Endodermal cell (in vitro differentiated cells): ENCODE measurements around the gene IYD. TPM values are rescaled to one million over a fixed set of nuclear protein-coding genes. Genes with fewer than 3 reads are reported as not detected.

ENCODE experiments used
- DNase-seq: peaks from one replicate; pipeline ENCODE4 v3.0.0-alpha.2; 2017
- H3K27ac ChIP-seq: 2 replicates; pipeline ENCODE4 v1.5.1; 2013; ENCODE audit warnings: mild to moderate bottlenecking, low read depth, low read length, moderate library complexity
- H3K27me3 ChIP-seq: 2 replicates; pipeline ENCODE4 v1.6.1; 2013; ENCODE audit warnings: mild to moderate bottlenecking, low read length, moderate library complexity; ENCODE audit not compliant: insufficient read depth, control insufficient read depth, poor library complexity, severe bottlenecking
- H3K36me3 ChIP-seq: 2 replicates; pipeline ENCODE4 v1.7.0; 2013; ENCODE audit warnings: mild to moderate bottlenecking, low read length, moderate library complexity; ENCODE audit not compliant: control insufficient read depth, insufficient read depth
- H3K4me1 ChIP-seq: one replicate; pipeline ENCODE4 v1.7.0; 2013; ENCODE audit warnings: low read length; ENCODE audit not compliant: control insufficient read depth, insufficient read depth
- H3K4me3 ChIP-seq: 2 replicates; pipeline ENCODE4 v1.5.1; 2013; ENCODE audit warnings: mild to moderate bottlenecking, low read length, moderate library complexity
- H3K9ac ChIP-seq: 2 replicates; pipeline ENCODE4 v1.6.1; 2013; ENCODE audit warnings: mild to moderate bottlenecking, low read length, moderate library complexity; ENCODE audit not compliant: poor library complexity, severe bottlenecking; ENCODE audit errors: extremely low read depth
- H3K9me3 ChIP-seq: 2 replicates; pipeline ENCODE4 v1.6.1; 2013; ENCODE audit warnings: mild to moderate bottlenecking, low read length, moderate library complexity; ENCODE audit not compliant: control insufficient read depth
- H3K27ac Mint-ChIP-seq: 2 replicates; pipeline ENCODE4 v1.8.0; 2020; ENCODE audit warnings: mixed read lengths
- H3K27me3 Mint-ChIP-seq: 2 replicates; pipeline ENCODE4 v1.8.0; 2021; ENCODE audit warnings: mild to moderate bottlenecking, mixed read lengths; ENCODE audit not compliant: insufficient read depth
- H3K36me3 Mint-ChIP-seq: 2 replicates; pipeline ENCODE4 v1.8.0; 2020; ENCODE audit warnings: low read depth, mixed read lengths
- H3K4me1 Mint-ChIP-seq: 2 replicates; pipeline ENCODE4 v1.8.0; 2020; ENCODE audit warnings: mixed read lengths
- H3K4me3 Mint-ChIP-seq: 2 replicates; pipeline ENCODE4 v1.8.0; 2020; ENCODE audit warnings: mild to moderate bottlenecking, moderate library complexity, mixed read lengths
- H3K9me3 Mint-ChIP-seq: 2 replicates; pipeline ENCODE4 v1.8.0; 2020; ENCODE audit warnings: mild to moderate bottlenecking, mixed read lengths
- WGBS, 2 experiments: methylation state at CpG; one replicate each; pipeline versions ENCODE4 v1.1.5 to v1.1.7; 2013; ENCODE audit warnings: missing lambda C conversion rate in 2 of 2, mixed read lengths in 1 of 2; ENCODE audit not compliant: insufficient coverage in 1 of 2, insufficient read length in 1 of 2; 5-methylcytosine and 5-hydroxymethylcytosine counted together
- total RNA-seq, 2 donors: library from RNA; stranded (reverse); fragmentation: NEBNext Ultra II Directional in 1 of 2; extraction: Animal tissue kit (Norgen Biotek cat#: 25700) in 1 of 2; gene quantifications; 2 replicates in 1 of 2; 3 replicates in 1 of 2; pipeline ENCODE4 v1.2.1, GENCODE V29; 2021
- TF ChIP-seq, protein P1 (sequence below): fragments of 200-600 bp; sonication (generic); conservative IDR thresholded peaks from 2 replicates; pipeline ENCODE4 v1.5.0; 2021; ENCODE audit warnings: antibody characterized with exemption, mild to moderate bottlenecking

Gene IYD
- total RNA-seq, 2 donors from 2014 or later: not detected

DNA sequence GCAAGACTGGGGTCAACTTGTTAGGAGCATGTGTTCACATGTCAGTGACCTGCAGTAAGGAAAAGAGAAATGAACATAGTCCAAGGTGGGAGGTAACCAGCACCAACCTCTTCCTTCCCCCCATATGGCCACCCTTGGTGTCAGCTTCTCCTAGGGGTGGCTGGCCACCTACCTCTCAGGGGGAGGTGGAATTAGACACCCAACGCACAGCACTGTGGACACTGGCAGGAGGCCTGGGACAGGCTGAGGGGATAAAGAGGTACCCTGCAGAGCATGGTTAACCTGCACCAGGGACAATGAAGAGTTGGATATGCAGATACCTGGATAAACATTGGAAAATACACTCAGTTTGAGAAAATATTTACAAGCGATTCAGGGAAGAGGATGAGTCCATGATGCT lies 84.5 kb downstream of the IYD start:
- Histone ChIP-seq H3K27me3 (no peaks in the 10 kb centered on the region), H3K36me3 (no peaks in the 10 kb centered on the region), H3K4me3 (no peak overlapping the region), H3K4me1 (no peaks in the 10 kb centered on the region), H3K27ac (no peak overlapping the region), H3K9me3 (no peaks in the 10 kb centered on the region), H3K9ac (no peak overlapping the region)
- Mint-ChIP-seq H3K36me3 (no peaks in the 10 kb centered on the region), H3K9me3 (no peaks in the 10 kb centered on the region), H3K27me3 (no peaks in the 10 kb centered on the region), H3K4me1 (no peaks in the 10 kb centered on the region), H3K4me3 (no peak overlapping the region), H3K27ac (no peak overlapping the region)
- DNase-seq: no peak
- 91 to 100% methylated on average over 2 of the region's 2 CpGs for WGBS, 2 experiments
- TF ChIP-seq, protein P1, sequence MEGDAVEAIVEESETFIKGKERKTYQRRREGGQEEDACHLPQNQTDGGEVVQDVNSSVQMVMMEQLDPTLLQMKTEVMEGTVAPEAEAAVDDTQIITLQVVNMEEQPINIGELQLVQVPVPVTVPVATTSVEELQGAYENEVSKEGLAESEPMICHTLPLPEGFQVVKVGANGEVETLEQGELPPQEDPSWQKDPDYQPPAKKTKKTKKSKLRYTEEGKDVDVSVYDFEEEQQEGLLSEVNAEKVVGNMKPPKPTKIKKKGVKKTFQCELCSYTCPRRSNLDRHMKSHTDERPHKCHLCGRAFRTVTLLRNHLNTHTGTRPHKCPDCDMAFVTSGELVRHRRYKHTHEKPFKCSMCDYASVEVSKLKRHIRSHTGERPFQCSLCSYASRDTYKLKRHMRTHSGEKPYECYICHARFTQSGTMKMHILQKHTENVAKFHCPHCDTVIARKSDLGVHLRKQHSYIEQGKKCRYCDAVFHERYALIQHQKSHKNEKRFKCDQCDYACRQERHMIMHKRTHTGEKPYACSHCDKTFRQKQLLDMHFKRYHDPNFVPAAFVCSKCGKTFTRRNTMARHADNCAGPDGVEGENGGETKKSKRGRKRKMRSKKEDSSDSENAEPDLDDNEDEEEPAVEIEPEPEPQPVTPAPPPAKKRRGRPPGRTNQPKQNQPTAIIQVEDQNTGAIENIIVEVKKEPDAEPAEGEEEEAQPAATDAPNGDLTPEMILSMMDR: no peak

Other genes starting within 250 kb of the IYD start
- gene PPP1R14C, start 226.0 kb upstream of the IYD start, total RNA-seq: under 1 TPM; 0.20 to 0.29 TPM
- gene PLEKHG1, start 230.9 kb downstream of the IYD start, total RNA-seq: 1 to 10 TPM; 1.5 to 2.4 TPM